ENCODE data around the gene AKAP6. TPM values are rescaled to one million over a fixed set of nuclear protein-coding genes. Genes with fewer than 3 reads are reported as not detected.

The AKAP6 gene
- total and polyA plus RNA-seq, 10 of the 15 experiments (the other 5 are each of a cell fraction or from before 2014, with no cell fraction given): 0.35 to 5.9 (median 2.2) TPM

DNA sequence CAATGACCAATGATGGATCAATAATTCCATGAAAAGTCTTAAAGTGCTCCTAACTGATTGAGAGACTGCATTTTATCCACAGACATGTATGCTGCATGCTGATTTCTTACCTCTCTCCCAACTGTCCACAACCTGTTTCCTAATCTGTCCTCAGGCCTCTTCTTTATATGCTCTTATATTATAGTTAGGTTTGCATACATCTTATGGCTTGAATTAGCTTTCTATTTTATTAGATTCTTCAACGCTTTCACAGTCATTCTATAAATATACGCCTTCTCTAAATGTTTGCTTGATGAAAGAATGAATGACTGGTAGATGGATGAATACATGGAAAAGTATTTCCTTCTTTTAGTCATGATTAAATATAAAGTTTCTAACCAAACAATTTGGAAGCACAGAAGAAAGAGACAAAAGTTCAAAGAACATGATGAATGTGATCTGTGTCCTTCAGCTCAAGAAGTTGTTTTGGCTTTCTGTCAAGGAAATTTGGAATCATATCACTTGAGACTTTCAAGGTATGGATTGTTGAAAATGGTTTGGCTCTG, 517.8 kb downstream of the AKAP6 start:
- no peak overlapping the region for H2AFZ ChIP-seq (ENCODE audit: control insufficient read depth, low read depth, low read length)
- H3K79me2 ChIP-seq (ENCODE audit: control insufficient read depth, insufficient read depth, low read length): no peaks in the 10 kb centered on the region
- ChIA-PET SMC1A (ENCODE audit: uncharacterized antibody, unreplicated experiment) (no interaction called here), POLR2A (no interaction called here), RAD21 (ENCODE audit: unreplicated experiment) (no interaction called here), CTCF (no interaction called here)
- no peak overlapping the region for H3K4me3 ChIP-seq
- H3K4me2 ChIP-seq (ENCODE audit: control insufficient read depth, insufficient read depth): no peak overlapping the region
- no peaks in the 10 kb centered on the region for H3K4me1 ChIP-seq (ENCODE audit: control insufficient read depth, insufficient read depth, low read length)
- H3K27ac ChIP-seq (ENCODE audit: control insufficient read depth, insufficient read depth): no peak overlapping the region
- intact Hi-C loops (cut with micrococcal nuclease; ENCODE audit: unreplicated experiment): no loop called here
- FAIRE-seq: no peak
- H3K36me3 ChIP-seq (ENCODE audit: control insufficient read depth in 2 of 2, insufficient read depth in 2 of 2, low read length in 1 of 2): no peaks in the 10 kb centered on the region
- no peak overlapping the region for H3K9ac ChIP-seq (ENCODE audit: control insufficient read depth, insufficient read depth, low read length)
- 13% methylated on average over 2 of the region's 2 CpGs for WGBS (ENCODE audit: insufficient coverage, insufficient replicate concordance, low lambda C conversion rate, missing lambda C conversion rate)
- H4K20me1 ChIP-seq (ENCODE audit: control insufficient read depth, insufficient read depth): no peaks in the 10 kb centered on the region
- no peak for ATAC-seq
- no peaks in the 10 kb centered on the region; a peak in 1 of 4 replicates for H3K27me3 ChIP-seq (replicated peaks in 1 of 2; ENCODE audit: control insufficient read depth in 2 of 2, insufficient read depth in 2 of 2, low read length in 1 of 2)
- no peaks in the 10 kb centered on the region for H3K9me3 ChIP-seq (replicated peaks; ENCODE audit: control insufficient read depth, insufficient read depth, low read length)
- in situ Hi-C loops (cut with MboI): no loop called here
- no peak for DNase-seq (ENCODE audit: low read depth, low spot score)
- BruUV-seq (replicated peaks): no TSS peak
- TF ChIP-seq, protein P1, sequence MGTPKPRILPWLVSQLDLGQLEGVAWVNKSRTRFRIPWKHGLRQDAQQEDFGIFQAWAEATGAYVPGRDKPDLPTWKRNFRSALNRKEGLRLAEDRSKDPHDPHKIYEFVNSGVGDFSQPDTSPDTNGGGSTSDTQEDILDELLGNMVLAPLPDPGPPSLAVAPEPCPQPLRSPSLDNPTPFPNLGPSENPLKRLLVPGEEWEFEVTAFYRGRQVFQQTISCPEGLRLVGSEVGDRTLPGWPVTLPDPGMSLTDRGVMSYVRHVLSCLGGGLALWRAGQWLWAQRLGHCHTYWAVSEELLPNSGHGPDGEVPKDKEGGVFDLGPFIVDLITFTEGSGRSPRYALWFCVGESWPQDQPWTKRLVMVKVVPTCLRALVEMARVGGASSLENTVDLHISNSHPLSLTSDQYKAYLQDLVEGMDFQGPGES (IDR thresholded peaks at IDR 0.05): no peak
- TF ChIP-seq EZH2 (IDR thresholded peaks at IDR 0.05; ENCODE audit: borderline replicate concordance, control insufficient read depth, low read depth, low read length) (no peak), SRF (IDR thresholded peaks at IDR 0.05; ENCODE audit: low read depth in 2 of 2, low read length in 2 of 2) (no peak), RELA (IDR thresholded peaks at IDR 0.05; ENCODE audit: borderline replicate concordance, partially characterized antibody) (no peak), EP300 (IDR thresholded peaks at IDR 0.05; ENCODE audit: borderline replicate concordance in 1 of 2, control insufficient read depth in 1 of 2, low read depth in 2 of 2, low read length in 2 of 2) (no peak), RBBP5 (conservative IDR thresholded peaks at IDR 0.05) (no peak), SMC3 (IDR thresholded peaks at IDR 0.05; ENCODE audit: borderline replicate concordance, low read length) (no peak), TCF7 (IDR thresholded peaks at IDR 0.05; ENCODE audit: borderline replicate concordance) (no peak), TAF1 (IDR thresholded peaks at IDR 0.05; ENCODE audit: borderline replicate concordance, low read depth, low read length) (no peak), STAT3 (IDR thresholded peaks at IDR 0.05; ENCODE audit: low read depth, low read length) (no peak), CHD4 (IDR thresholded peaks at IDR 0.05) (no peak), ZNF24 (IDR thresholded peaks at IDR 0.05) (no peak), RUNX3 (IDR thresholded peaks at IDR 0.05; ENCODE audit: low read length) (no peak), ZNF384 (IDR thresholded peaks at IDR 0.05; ENCODE audit: borderline replicate concordance, low read depth, low read length) (no peak)
- TF ChIP-seq, protein P2, sequence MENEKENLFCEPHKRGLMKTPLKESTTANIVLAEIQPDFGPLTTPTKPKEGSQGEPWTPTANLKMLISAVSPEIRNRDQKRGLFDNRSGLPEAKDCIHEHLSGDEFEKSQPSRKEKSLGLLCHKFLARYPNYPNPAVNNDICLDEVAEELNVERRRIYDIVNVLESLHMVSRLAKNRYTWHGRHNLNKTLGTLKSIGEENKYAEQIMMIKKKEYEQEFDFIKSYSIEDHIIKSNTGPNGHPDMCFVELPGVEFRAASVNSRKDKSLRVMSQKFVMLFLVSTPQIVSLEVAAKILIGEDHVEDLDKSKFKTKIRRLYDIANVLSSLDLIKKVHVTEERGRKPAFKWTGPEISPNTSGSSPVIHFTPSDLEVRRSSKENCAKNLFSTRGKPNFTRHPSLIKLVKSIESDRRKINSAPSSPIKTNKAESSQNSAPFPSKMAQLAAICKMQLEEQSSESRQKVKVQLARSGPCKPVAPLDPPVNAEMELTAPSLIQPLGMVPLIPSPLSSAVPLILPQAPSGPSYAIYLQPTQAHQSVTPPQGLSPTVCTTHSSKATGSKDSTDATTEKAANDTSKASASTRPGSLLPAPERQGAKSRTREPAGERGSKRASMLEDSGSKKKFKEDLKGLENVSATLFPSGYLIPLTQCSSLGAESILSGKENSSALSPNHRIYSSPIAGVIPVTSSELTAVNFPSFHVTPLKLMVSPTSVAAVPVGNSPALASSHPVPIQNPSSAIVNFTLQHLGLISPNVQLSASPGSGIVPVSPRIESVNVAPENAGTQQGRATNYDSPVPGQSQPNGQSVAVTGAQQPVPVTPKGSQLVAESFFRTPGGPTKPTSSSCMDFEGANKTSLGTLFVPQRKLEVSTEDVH (IDR thresholded peaks at IDR 0.05; ENCODE audit: low read depth, partially characterized antibody): no peak
- TF ChIP-seq, protein P3, sequence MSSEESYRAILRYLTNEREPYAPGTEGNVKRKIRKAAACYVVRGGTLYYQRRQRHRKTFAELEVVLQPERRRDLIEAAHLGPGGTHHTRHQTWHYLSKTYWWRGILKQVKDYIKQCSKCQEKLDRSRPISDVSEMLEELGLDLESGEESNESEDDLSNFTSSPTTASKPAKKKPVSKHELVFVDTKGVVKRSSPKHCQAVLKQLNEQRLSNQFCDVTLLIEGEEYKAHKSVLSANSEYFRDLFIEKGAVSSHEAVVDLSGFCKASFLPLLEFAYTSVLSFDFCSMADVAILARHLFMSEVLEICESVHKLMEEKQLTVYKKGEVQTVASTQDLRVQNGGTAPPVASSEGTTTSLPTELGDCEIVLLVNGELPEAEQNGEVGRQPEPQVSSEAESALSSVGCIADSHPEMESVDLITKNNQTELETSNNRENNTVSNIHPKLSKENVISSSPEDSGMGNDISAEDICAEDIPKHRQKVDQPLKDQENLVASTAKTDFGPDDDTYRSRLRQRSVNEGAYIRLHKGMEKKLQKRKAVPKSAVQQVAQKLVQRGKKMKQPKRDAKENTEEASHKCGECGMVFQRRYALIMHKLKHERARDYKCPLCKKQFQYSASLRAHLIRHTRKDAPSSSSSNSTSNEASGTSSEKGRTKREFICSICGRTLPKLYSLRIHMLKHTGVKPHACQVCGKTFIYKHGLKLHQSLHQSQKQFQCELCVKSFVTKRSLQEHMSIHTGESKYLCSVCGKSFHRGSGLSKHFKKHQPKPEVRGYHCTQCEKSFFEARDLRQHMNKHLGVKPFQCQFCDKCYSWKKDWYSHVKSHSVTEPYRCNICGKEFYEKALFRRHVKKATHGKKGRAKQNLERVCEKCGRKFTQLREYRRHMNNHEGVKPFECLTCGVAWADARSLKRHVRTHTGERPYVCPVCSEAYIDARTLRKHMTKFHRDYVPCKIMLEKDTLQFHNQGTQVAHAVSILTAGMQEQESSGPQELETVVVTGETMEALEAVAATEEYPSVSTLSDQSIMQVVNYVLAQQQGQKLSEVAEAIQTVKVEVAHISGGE (CRISPR knock-in tag; IDR thresholded peaks at IDR 0.05): no peak
